Measurements from ENCODE around the gene BPIFB1. TPM values are rescaled to one million over a fixed set of nuclear protein-coding genes. Genes with fewer than 3 reads are reported as not detected.

Gene BPIFB1
- total RNA-seq, 1 donor from 2014 or later: not detected

GRCh38 chr20:33301192-33301930 is 18.3 kb downstream of the BPIFB1 start:
- H4K20me1 ChIP-seq (ENCODE audit: low read depth): no peaks in the 10 kb centered on the region
- Mint-ChIP-seq H3K27ac (no peak overlapping the region), H3K4me1 (no peaks in the 10 kb centered on the region), H3K9me3 (no peaks in the 10 kb centered on the region), H3K36me3 (no peaks in the 10 kb centered on the region), H3K4me3 (no peak overlapping the region), H3K27me3 (ENCODE audit: insufficient read depth, low read depth) (peaks cover 8% of the 10 kb centered on the region)
- no peak overlapping the region for H3K27ac ChIP-seq
- H3K4me3 ChIP-seq: no peak overlapping the region
- H2AFZ ChIP-seq (replicated peaks): no peak overlapping the region
- no peaks in the 10 kb centered on the region for H3K79me2 ChIP-seq (ENCODE audit: low read depth)
- no peak overlapping the region for H3K9ac ChIP-seq
- H3K36me3 ChIP-seq: no peaks in the 10 kb centered on the region
- no peak overlapping the region for H3K4me2 ChIP-seq
- H3F3A ChIP-seq (ENCODE audit: low read depth): no peaks in the 10 kb centered on the region
- no peak for TF ChIP-seq CTCF (IDR thresholded peaks at IDR 0.05)
- no peak for TF ChIP-seq EZH2phosphoT487 (IDR thresholded peaks at IDR 0.05)
- TF ChIP-seq EZH2 (IDR thresholded peaks at IDR 0.05): no peak
- no peak for DNase-seq (ENCODE audit: low spot score)
- H3K9me3 ChIP-seq (ENCODE audit: low read depth): no peaks in the 10 kb centered on the region
- H3K27me3 ChIP-seq: peaks cover 26% of the 10 kb centered on the region
- H3K4me1 ChIP-seq: no peaks in the 10 kb centered on the region

- Histone ChIP-seq H3K9me3 (ENCODE audit: low read depth) (no peaks in the 10 kb centered on the region), H3K9ac (no peak overlapping the region), H2AFZ (replicated peaks) (no peak overlapping the region), H3F3A (ENCODE audit: low read depth) (no peaks in the 10 kb centered on the region), H4K20me1 (ENCODE audit: low read depth) (no peaks in the 10 kb centered on the region), H3K79me2 (ENCODE audit: low read depth) (no peaks in the 10 kb centered on the region), H3K4me3 (no peak overlapping the region), H3K36me3 (no peaks in the 10 kb centered on the region), H3K4me2 (no peak overlapping the region), H3K27ac (no peak overlapping the region), H3K27me3 (peaks cover 4% of the 10 kb centered on the region), H3K4me1 (no peaks in the 10 kb centered on the region)
- Mint-ChIP-seq H3K27me3 (ENCODE audit: insufficient read depth, low read depth) (peaks cover 6% of the 10 kb centered on the region), H3K4me1 (no peaks in the 10 kb centered on the region), H3K9me3 (no peaks in the 10 kb centered on the region), H3K27ac (no peak overlapping the region), H3K36me3 (no peaks in the 10 kb centered on the region), H3K4me3 (no peak overlapping the region)
- TF ChIP-seq EZH2 (IDR thresholded peaks at IDR 0.05) (no peak), CTCF (IDR thresholded peaks at IDR 0.05) (no peak)
- no peak for DNase-seq (ENCODE audit: low spot score)
Observed at GRCh38 chr20:33303595-33303994, 20.6 kb downstream of the BPIFB1 start.

GRCh38 chr20:33304046-33304445 is 21.0 kb downstream of the BPIFB1 start:
- Mint-ChIP-seq H3K9me3 (no peaks in the 10 kb centered on the region), H3K36me3 (no peaks in the 10 kb centered on the region), H3K27me3 (ENCODE audit: insufficient read depth, low read depth) (peaks cover 5% of the 10 kb centered on the region), H3K4me1 (no peaks in the 10 kb centered on the region), H3K4me3 (no peak overlapping the region), H3K27ac (no peak overlapping the region)
- no peak overlapping the region for H2AFZ ChIP-seq (replicated peaks)
- no peak overlapping the region for H3K27ac ChIP-seq
- no peaks in the 10 kb centered on the region for H3K4me1 ChIP-seq
- no peak overlapping the region for H3K4me3 ChIP-seq
- no peak overlapping the region for H3K9ac ChIP-seq
- H3F3A ChIP-seq (ENCODE audit: low read depth): no peaks in the 10 kb centered on the region
- DNase-seq (ENCODE audit: low spot score): no peak
- H3K9me3 ChIP-seq (ENCODE audit: low read depth): no peaks in the 10 kb centered on the region
- no peaks in the 10 kb centered on the region for H3K27me3 ChIP-seq
- H3K4me2 ChIP-seq: no peak overlapping the region
- no peaks in the 10 kb centered on the region for H3K36me3 ChIP-seq
- TF ChIP-seq EZH2 (IDR thresholded peaks at IDR 0.05) (no peak), CTCF (IDR thresholded peaks at IDR 0.05) (no peak), EZH2phosphoT487 (IDR thresholded peaks at IDR 0.05) (no peak)
- no peaks in the 10 kb centered on the region for H4K20me1 ChIP-seq (ENCODE audit: low read depth)
- no peaks in the 10 kb centered on the region for H3K79me2 ChIP-seq (ENCODE audit: low read depth)

All from neural progenitor cell (in vitro differentiated cells).